Measurements from ENCODE around the gene CCDC197.

GRCh38 chr14:93973607-93974006 is 23.5 kb upstream of the CCDC197 start:
- TF ChIP-seq, protein P1, sequence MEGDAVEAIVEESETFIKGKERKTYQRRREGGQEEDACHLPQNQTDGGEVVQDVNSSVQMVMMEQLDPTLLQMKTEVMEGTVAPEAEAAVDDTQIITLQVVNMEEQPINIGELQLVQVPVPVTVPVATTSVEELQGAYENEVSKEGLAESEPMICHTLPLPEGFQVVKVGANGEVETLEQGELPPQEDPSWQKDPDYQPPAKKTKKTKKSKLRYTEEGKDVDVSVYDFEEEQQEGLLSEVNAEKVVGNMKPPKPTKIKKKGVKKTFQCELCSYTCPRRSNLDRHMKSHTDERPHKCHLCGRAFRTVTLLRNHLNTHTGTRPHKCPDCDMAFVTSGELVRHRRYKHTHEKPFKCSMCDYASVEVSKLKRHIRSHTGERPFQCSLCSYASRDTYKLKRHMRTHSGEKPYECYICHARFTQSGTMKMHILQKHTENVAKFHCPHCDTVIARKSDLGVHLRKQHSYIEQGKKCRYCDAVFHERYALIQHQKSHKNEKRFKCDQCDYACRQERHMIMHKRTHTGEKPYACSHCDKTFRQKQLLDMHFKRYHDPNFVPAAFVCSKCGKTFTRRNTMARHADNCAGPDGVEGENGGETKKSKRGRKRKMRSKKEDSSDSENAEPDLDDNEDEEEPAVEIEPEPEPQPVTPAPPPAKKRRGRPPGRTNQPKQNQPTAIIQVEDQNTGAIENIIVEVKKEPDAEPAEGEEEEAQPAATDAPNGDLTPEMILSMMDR (conservative IDR thresholded peaks at IDR 0.05; ENCODE audit: low read length) = no peak
- TF ChIP-seq EZH2phosphoT487 (IDR thresholded peaks at IDR 0.05; ENCODE audit: borderline replicate concordance, low read depth, low read length) = no peak

Data from OCI-LY7 (cell line).